LNCAP (cell line): Measurements from ENCODE around the gene CLEC19A.

Experiments
- TF ChIP-seq, protein P1 (sequence below): fragments of 450-650 bp; IDR thresholded peaks from 2 replicates; pipeline ENCODE4 v1.5.1; 2017; ENCODE audit warnings: mild to moderate bottlenecking

Gene CLEC19A

DNA sequence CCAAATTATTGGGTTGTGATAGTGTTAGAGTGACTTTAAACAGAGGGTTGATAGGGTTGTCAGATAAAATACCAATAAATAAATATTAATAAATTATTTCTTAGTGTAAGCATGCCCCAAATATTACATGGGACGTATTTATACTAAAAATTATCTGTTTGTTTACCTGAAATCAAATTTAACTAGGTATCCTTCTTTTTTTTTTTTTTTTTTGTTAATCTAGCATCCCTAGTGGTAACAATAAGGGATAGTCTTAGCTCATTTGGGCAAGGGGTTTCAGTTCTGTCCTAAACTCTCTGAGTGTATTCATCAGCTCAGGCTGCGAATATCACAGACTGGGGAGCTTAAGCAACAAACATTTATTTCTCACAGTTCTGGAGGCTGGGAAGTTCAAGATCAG is 1.3 kb downstream of the CLEC19A start:
- TF ChIP-seq, protein P1, sequence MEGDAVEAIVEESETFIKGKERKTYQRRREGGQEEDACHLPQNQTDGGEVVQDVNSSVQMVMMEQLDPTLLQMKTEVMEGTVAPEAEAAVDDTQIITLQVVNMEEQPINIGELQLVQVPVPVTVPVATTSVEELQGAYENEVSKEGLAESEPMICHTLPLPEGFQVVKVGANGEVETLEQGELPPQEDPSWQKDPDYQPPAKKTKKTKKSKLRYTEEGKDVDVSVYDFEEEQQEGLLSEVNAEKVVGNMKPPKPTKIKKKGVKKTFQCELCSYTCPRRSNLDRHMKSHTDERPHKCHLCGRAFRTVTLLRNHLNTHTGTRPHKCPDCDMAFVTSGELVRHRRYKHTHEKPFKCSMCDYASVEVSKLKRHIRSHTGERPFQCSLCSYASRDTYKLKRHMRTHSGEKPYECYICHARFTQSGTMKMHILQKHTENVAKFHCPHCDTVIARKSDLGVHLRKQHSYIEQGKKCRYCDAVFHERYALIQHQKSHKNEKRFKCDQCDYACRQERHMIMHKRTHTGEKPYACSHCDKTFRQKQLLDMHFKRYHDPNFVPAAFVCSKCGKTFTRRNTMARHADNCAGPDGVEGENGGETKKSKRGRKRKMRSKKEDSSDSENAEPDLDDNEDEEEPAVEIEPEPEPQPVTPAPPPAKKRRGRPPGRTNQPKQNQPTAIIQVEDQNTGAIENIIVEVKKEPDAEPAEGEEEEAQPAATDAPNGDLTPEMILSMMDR: no peak

- TF ChIP-seq, protein P1: no peak
These were observed 1.7 kb downstream of the CLEC19A start for GRCh38 chr16:19287241-19287640.

GRCh38 chr16:19288872-19289799 is 3.6 kb downstream of the CLEC19A start:
- TF ChIP-seq, protein P1: no peak

- TF ChIP-seq, protein P1: no peak
These were observed 4.4 kb downstream of the CLEC19A start for GRCh38 chr16:19289811-19290485.

GRCh38 chr16:19290860-19291259 is 5.3 kb downstream of the CLEC19A start:
- TF ChIP-seq, protein P1: no peak

DNA sequence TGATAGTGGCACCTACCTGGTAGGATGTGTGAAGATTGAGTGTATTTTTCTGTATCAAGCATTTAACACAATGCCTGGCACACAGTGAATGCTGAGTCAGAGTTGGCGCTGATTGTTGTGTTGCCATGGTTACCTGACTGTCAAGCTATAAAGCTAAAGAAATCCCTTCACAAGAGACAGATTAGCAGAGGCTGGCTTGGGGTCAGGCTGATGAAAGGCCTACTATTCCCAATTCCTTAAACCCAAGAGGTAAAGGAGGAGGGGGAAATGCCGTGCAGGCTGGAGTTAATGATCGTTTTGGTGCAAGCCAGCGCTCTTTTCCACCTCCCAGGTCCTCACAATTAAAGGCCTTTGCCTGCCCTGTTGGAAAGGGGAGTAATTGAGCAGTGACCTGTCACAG is 5.9 kb downstream of the CLEC19A start:
- TF ChIP-seq, protein P1: no peak

DNA sequence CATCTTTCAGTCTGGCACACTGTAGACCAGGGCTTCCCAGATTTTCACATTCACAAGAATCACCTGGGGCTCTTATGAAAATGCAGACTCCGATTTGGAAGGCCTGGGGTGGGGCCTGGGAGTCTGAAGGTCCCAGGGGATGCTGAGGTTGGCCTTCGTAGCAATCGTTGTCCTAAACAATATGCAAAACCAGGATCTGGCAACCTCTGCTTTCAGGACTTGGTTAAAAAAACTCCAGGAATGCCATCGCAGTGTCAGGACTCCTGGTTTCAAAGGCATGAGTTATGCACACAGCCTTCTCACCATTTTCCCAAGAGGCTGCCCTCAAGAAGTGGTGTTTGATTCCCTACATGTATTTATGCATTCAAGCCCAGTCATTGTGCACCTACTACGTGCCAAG is 6.7 kb downstream of the CLEC19A start:
- TF ChIP-seq, protein P1: no peak
